Natural killer cell (primary cell): ENCODE results near the gene SLC5A1. TPM values are rescaled to one million over a fixed set of nuclear protein-coding genes. Genes with fewer than 3 reads are reported as not detected.

ENCODE experiments used
- ATAC-seq, 3 donors: fragments of 150-1000 bp in 2 of 3; fragments of 200-7000 bp in 1 of 3; cut with Tn5 transposase; 1 replicate in 1 of 3; 2 replicates in 2 of 3; pipeline ENCODE4 v1.10.0; 2021; ENCODE audit warnings: mild to moderate bottlenecking in 2 of 3, moderate library complexity in 2 of 3
- DNase-seq, 2 donors: peaks; one replicate each; pipeline versions ENCODE4 v3.0.0 to v3.0.0-alpha.2; 2013 to 2021; ENCODE audit warnings: mixed read lengths in 1 of 2
- H3K27ac ChIP-seq: one replicate; pipeline ENCODE4 v1.5.1; 2013; ENCODE audit warnings: mild to moderate bottlenecking, low read length
- H3K27me3 ChIP-seq: one replicate; pipeline ENCODE4 v1.6.1; 2013; ENCODE audit warnings: low read length; ENCODE audit not compliant: control insufficient read depth, insufficient read depth
- H3K36me3 ChIP-seq: one replicate; pipeline ENCODE4 v1.6.1; 2013; ENCODE audit warnings: low read length; ENCODE audit not compliant: control insufficient read depth, insufficient read depth
- H3K4me1 ChIP-seq: one replicate; pipeline ENCODE4 v1.6.1; 2013; ENCODE audit warnings: low read length; ENCODE audit not compliant: control insufficient read depth, insufficient read depth
- H3K4me3 ChIP-seq: one replicate; pipeline ENCODE4 v1.5.1; 2013; ENCODE audit warnings: low read length
- H3K9me3 ChIP-seq: one replicate; pipeline ENCODE4 v1.6.1; 2013; ENCODE audit warnings: low read length; ENCODE audit not compliant: control insufficient read depth, insufficient read depth
- H3K27ac Mint-ChIP-seq, 2 donors: one replicate each; pipeline ENCODE4 v1.8.0; 2022; ENCODE audit warnings: mild to moderate bottlenecking in 2 of 2, mixed read lengths in 2 of 2, moderate library complexity in 1 of 2
- H3K27me3 Mint-ChIP-seq, 2 donors: one replicate each; pipeline ENCODE4 v1.8.0; 2022; ENCODE audit warnings: low read depth in 2 of 2, mixed read lengths in 2 of 2
- H3K36me3 Mint-ChIP-seq: one replicate; pipeline ENCODE4 v1.8.0; 2022; ENCODE audit warnings: mixed read lengths
- H3K4me1 Mint-ChIP-seq, 2 donors: one replicate each; pipeline ENCODE4 v1.8.0; 2022; ENCODE audit warnings: mixed read lengths in 2 of 2
- H3K4me3 Mint-ChIP-seq: one replicate; pipeline ENCODE4 v1.8.0; 2022; ENCODE audit warnings: mild to moderate bottlenecking, moderate library complexity, mixed read lengths
- H3K9me3 Mint-ChIP-seq, 2 donors: one replicate each; pipeline ENCODE4 v1.8.0; 2022; ENCODE audit warnings: mixed read lengths in 2 of 2
- WGBS: methylation state at CpG from one replicate; pipeline ENCODE4 v1.1.7; 2013; ENCODE audit warnings: missing lambda C conversion rate; ENCODE audit not compliant: insufficient coverage; 5-methylcytosine and 5-hydroxymethylcytosine counted together
- intact Hi-C: fragments of 100-400 bp; cut with micrococcal nuclease; formaldehyde crosslinking; loops from one replicate; pipeline ENCODE4 v1.14.2; 2022
- total RNA-seq, 4 donors: library from RNA; stranded (reverse); fragments of 120-200 nt in 1 of 4; gene quantifications; one replicate each; pipeline versions ENCODE4 v1.2.3 to v1.2.4, GENCODE V29; 2013 to 2022
- TF ChIP-seq, protein P1 (sequence below): fragments of 200-600 bp; IDR thresholded peaks from one replicate; pipeline ENCODE4 v1.8.0; 2022; ENCODE audit warnings: antibody characterized with exemption

The SLC5A1 gene
- total RNA-seq, 3 donors from 2014 or later (not counting 1 experiment from before 2014, with no cell fraction given): not detected

DNA sequence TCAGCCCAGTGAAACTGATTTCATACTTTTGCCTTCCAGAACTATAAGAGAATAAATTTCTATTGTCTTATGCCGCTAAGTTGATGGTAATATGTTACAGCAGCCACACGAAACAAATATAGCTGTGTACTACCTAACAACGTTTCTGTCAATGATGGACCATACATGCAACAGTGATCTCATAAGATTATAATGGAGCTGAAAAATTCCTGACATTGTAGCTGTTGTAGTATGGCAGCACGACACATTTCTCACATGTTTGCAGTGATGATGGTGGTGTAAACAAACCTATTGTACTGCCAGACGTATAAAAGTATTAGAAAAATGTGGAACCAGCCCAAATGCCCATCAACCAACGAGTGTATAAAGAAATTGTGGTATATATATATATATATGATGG, 5.8 kb upstream of the SLC5A1 start:
- no peak overlapping the region for H3K27ac Mint-ChIP-seq
- Histone ChIP-seq H3K27ac (no peak overlapping the region), H3K36me3 (no peaks in the 10 kb centered on the region), H3K4me3 (no peak overlapping the region), H3K27me3 (no peaks in the 10 kb centered on the region), H3K4me1 (no peaks in the 10 kb centered on the region), H3K9me3 (no peaks in the 10 kb centered on the region)
- TF ChIP-seq, protein P1, sequence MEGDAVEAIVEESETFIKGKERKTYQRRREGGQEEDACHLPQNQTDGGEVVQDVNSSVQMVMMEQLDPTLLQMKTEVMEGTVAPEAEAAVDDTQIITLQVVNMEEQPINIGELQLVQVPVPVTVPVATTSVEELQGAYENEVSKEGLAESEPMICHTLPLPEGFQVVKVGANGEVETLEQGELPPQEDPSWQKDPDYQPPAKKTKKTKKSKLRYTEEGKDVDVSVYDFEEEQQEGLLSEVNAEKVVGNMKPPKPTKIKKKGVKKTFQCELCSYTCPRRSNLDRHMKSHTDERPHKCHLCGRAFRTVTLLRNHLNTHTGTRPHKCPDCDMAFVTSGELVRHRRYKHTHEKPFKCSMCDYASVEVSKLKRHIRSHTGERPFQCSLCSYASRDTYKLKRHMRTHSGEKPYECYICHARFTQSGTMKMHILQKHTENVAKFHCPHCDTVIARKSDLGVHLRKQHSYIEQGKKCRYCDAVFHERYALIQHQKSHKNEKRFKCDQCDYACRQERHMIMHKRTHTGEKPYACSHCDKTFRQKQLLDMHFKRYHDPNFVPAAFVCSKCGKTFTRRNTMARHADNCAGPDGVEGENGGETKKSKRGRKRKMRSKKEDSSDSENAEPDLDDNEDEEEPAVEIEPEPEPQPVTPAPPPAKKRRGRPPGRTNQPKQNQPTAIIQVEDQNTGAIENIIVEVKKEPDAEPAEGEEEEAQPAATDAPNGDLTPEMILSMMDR: no peak
- intact Hi-C loops: no loop called here
- H3K9me3 Mint-ChIP-seq: no peaks in the 10 kb centered on the region
- no peaks in the 10 kb centered on the region for H3K36me3 Mint-ChIP-seq
- peaks cover 21 to 38% of the 10 kb centered on the region in 2 donors for H3K27me3 Mint-ChIP-seq
- ATAC-seq (no peak), DNase-seq (no peak)
- WGBS: 88% methylated on average over 4 of the region's 6 CpGs
- no peak overlapping the region for H3K4me3 Mint-ChIP-seq
- no peaks in the 10 kb centered on the region for H3K4me1 Mint-ChIP-seq

DNA sequence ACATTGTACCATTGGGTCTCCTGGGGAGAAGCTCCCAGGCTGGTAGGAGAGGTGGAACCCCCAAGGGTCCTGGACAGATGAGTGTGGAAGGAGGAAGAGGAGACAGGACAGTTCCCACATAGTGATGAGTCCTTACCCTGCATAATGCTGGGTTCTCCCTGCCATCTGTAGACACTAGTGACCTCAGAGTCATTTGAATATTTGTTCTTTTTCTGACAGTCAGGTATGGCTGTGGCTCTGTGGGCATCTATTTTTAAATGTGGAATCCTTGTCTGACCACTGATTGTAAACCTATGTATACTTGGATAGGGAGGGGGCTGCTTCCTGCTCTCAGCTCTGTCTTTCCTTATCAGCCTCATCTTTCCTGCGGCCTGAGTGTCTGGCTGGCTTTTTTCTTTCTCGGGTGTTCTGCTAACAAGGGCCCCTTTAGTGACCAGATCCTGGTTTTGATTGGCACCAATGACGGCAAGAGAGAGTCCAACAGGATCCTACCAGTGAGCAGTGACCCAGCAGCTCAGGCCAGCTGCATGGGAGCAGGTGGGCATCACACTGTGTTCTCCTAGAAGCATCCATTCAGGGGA, 2.6 kb upstream of the SLC5A1 start:
- H3K36me3 Mint-ChIP-seq: no peaks in the 10 kb centered on the region
- Histone ChIP-seq H3K36me3 (no peaks in the 10 kb centered on the region), H3K4me3 (no peak overlapping the region), H3K27ac (no peak overlapping the region), H3K9me3 (no peaks in the 10 kb centered on the region), H3K27me3 (peaks cover 9% of the 10 kb centered on the region), H3K4me1 (no peaks in the 10 kb centered on the region)
- WGBS: 29% methylated on average over 3 of the region's 3 CpGs
- intact Hi-C loops: no loop called here
- ATAC-seq (no peak), DNase-seq (no peak)
- no peaks in the 10 kb centered on the region for H3K4me1 Mint-ChIP-seq
- H3K27me3 Mint-ChIP-seq: peaks cover 32 to 55% of the 10 kb centered on the region in 2 donors
- no peak overlapping the region for H3K4me3 Mint-ChIP-seq
- H3K27ac Mint-ChIP-seq: no peak overlapping the region
- TF ChIP-seq, protein P1: no peak
- H3K9me3 Mint-ChIP-seq: no peaks in the 10 kb centered on the region

DNA sequence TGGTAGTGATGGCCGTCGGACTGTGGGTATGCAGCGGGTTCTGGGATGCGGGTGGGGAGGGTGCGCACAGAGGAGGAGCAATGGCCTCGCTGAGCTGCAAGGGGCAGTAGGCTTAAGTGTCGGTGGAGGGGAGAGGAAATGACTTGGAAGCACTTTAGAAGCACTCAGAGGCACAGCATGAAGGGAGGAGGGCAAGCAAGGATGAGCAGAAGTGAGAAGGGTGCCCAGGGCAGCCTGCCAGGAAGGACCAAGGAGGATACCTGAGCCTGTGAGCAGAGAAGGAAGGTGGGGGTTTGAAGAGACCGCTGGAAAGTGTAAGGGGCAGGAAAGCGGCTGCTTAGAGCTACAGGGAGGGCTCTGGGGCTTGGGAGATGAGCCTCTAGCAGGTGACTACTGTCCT, 330 bp downstream of the SLC5A1 start:
- peaks cover 9% of the 10 kb centered on the region for H3K27me3 ChIP-seq
- H3K4me3 Mint-ChIP-seq: no peak overlapping the region
- DNase-seq (no peak), ATAC-seq (no peak)
- H3K27me3 Mint-ChIP-seq: peaks cover 37 to 71% of the 10 kb centered on the region in 2 donors
- no peaks in the 10 kb centered on the region for H3K36me3 ChIP-seq
- H3K9me3 Mint-ChIP-seq: no peaks in the 10 kb centered on the region
- intact Hi-C loops: no loop called here
- no peak overlapping the region for H3K27ac Mint-ChIP-seq
- H3K4me1 Mint-ChIP-seq: no peaks in the 10 kb centered on the region
- no peaks in the 10 kb centered on the region for H3K4me1 ChIP-seq
- H3K9me3 ChIP-seq: no peaks in the 10 kb centered on the region
- no peaks in the 10 kb centered on the region for H3K36me3 Mint-ChIP-seq
- H3K27ac ChIP-seq: no peak overlapping the region
- no peak overlapping the region for H3K4me3 ChIP-seq
- WGBS: 60% methylated on average over 9 of the region's 9 CpGs
- TF ChIP-seq, protein P1: no peak

DNA sequence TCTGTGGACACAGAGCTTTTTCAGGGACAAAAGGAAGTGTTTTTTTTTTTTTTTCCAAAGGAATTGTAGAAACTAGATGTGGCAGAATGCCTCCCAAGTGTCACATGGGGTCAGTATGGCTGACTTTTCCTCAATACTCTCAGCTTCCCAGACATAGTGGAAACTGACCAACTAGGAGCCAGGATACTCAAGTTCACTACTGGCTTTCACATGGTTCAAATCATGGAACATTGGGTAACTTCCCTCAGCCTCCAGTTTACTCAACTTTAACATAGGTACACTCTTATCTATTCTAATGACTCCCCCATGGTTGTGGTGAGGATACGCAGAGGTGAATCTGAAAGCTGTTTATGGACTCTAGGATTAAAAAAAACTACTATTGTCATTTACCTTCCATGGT, 1.4 kb downstream of the SLC5A1 start:
- TF ChIP-seq, protein P1: no peak
- H3K4me3 ChIP-seq: no peak overlapping the region
- no peaks in the 10 kb centered on the region for H3K9me3 Mint-ChIP-seq

More for the DNA sequence above, 1.4 kb downstream of the SLC5A1 start:
- DNase-seq: no peak
- intact Hi-C loops: no loop called here
- H3K4me3 Mint-ChIP-seq: no peak overlapping the region
- peaks cover 37 to 61% of the 10 kb centered on the region in 2 donors for H3K27me3 Mint-ChIP-seq
- no CpG with 5 or more reads among the region's 1 CpG for WGBS
- ATAC-seq: no peak
- Histone ChIP-seq H3K27me3 (peaks cover 9% of the 10 kb centered on the region), H3K9me3 (no peaks in the 10 kb centered on the region), H3K4me1 (no peaks in the 10 kb centered on the region), H3K27ac (no peak overlapping the region), H3K36me3 (no peaks in the 10 kb centered on the region)
- H3K4me1 Mint-ChIP-seq: no peaks in the 10 kb centered on the region
- no peak overlapping the region for H3K27ac Mint-ChIP-seq
- no peaks in the 10 kb centered on the region for H3K36me3 Mint-ChIP-seq
